ENCODE measurements around the gene GPATCH1. TPM values are rescaled to one million over a fixed set of nuclear protein-coding genes. Genes with fewer than 3 reads are reported as not detected.

GPATCH1 gene
- total and polyA plus RNA-seq, 2 of the 13 experiments (the other 11 are each of a cell fraction or from before 2014, with no cell fraction given) = 6.8 to 6.9 TPM

DNA sequence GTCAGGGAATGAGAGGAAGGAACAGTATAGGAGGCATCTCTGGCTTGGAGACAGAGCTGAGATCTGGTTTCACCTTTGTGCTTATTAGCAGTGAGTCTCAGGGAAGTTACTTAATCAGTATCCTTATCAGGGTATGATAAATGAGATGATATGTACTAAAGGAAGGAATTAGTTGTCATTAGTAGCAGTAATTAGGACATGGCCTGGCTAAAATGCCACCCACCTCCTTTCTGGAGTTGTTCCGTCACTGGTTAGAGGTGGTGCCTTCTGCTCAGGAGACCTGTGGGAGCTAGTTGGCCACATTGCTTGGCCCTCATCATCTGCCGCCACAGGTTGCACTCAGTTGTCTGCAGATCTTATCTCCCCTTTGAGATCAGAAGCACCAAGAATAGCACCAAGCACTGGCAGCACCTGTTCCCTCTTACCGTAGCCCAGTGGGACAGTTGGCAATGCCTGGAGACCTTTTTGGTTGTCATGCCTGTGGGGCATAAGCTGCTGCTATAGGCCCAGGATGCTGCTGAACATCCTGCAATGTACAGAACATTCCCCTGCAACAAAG lies 4.7 kb downstream of the GPATCH1 start (continued):
- TF ChIP-seq ZNF510 (CRISPR knock-in tag; IDR thresholded peaks at IDR 0.05; ENCODE audit: low read depth) (no peak), SP2 (CRISPR knock-in tag; IDR thresholded peaks at IDR 0.05) (no peak)

DNA sequence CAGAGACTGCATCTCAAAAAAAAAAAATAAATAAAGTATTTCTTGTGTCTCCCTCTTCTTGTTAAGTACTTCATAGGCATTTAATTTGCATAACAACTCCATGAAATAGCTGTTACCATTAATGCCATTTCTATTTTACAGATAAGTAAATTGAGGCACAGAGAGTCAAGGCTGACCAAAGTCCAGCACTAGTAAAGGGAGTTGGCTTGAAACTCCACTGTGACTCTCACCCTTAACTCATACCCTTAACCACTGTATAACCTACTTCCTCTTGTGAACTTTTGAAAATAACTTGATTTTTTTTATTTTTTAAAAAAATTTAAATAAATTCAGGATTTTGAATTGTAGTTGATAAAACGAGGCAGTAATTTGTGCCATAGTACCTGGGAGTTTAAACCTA lies 6.0 kb downstream of the GPATCH1 start:
- Histone ChIP-seq H3K79me2 (ENCODE audit: insufficient read depth, low read length) (peaks cover 7% of the 10 kb centered on the region), H3K9me3 (ENCODE audit: low read length) (no peaks in the 10 kb centered on the region), H3K27ac (ENCODE audit: extremely low read length, insufficient read depth, low read length) (no peak overlapping the region), H3K36me3 (replicated peaks in 1 of 2; ENCODE audit: control insufficient read depth in 1 of 2, insufficient read depth in 2 of 2, low read length in 2 of 2) (peaks cover 7 to 18% of the 10 kb centered on the region in 2 experiments; a peak in 4 of 5 replicates), H3K4me1 (ENCODE audit: insufficient read depth, low read length) (peaks cover 20% of the 10 kb centered on the region), H3K4me2 (ENCODE audit: low read depth, low read length) (no peak overlapping the region), H4K20me1 (ENCODE audit: insufficient read depth, low read length) (no peaks in the 10 kb centered on the region), H2AFZ (ENCODE audit: low read length) (no peak overlapping the region), H3K9ac (ENCODE audit: insufficient read depth, low read depth, low read length) (no peak overlapping the region), H3K27me3 (ENCODE audit: control insufficient read depth in 1 of 2, insufficient read depth in 2 of 2, low read length in 2 of 2) (no peaks in the 10 kb centered on the region), H3K4me3 (replicated peaks in 1 of 3; ENCODE audit: insufficient read depth in 1 of 3, low read depth in 2 of 3, low read length in 3 of 3) (no peak overlapping the region)
- intact Hi-C loops (cut with micrococcal nuclease; ENCODE audit: unreplicated experiment) = no loop called here
- DNase-seq (ENCODE audit: low spot score) = no peak
- ChIA-PET POLR2A (no interaction called here), CTCF (ENCODE audit: low intra/inter-chr PET ratio, low total read pairs) (no interaction called here)
- TF ChIP-seq MLLT10 (CRISPR knock-in tag; IDR thresholded peaks at IDR 0.05) (no peak), ETV5 (CRISPR knock-in tag; IDR thresholded peaks at IDR 0.05; ENCODE audit: borderline replicate concordance) (no peak), ZNF737 (CRISPR knock-in tag; IDR thresholded peaks at IDR 0.05; ENCODE audit: borderline replicate concordance) (no peak), ZNF652 (CRISPR knock-in tag; IDR thresholded peaks at IDR 0.05; ENCODE audit: borderline replicate concordance, low read depth) (no peak), HIVEP1 (CRISPR knock-in tag; IDR thresholded peaks at IDR 0.05) (no peak), FOSL1 (CRISPR knock-in tag; IDR thresholded peaks at IDR 0.05; ENCODE audit: borderline replicate concordance) (no peak), ZBTB8A (CRISPR knock-in tag; IDR thresholded peaks at IDR 0.05; ENCODE audit: borderline replicate concordance, low read depth) (no peak), ZNF879 (CRISPR knock-in tag; IDR thresholded peaks at IDR 0.05) (no peak), PAX8 (CRISPR knock-in tag; IDR thresholded peaks at IDR 0.05; ENCODE audit: borderline replicate concordance) (no peak), ZNF607 (CRISPR knock-in tag; IDR thresholded peaks at IDR 0.05; ENCODE audit: borderline replicate concordance) (no peak), ZNF431 (CRISPR knock-in tag; IDR thresholded peaks at IDR 0.05; ENCODE audit: borderline replicate concordance, low read depth) (no peak), ZFP36L2 (CRISPR knock-in tag; IDR thresholded peaks at IDR 0.05) (no peak), ZNF713 (CRISPR knock-in tag; IDR thresholded peaks at IDR 0.05) (no peak)
- TF ChIP-seq, protein P1, sequence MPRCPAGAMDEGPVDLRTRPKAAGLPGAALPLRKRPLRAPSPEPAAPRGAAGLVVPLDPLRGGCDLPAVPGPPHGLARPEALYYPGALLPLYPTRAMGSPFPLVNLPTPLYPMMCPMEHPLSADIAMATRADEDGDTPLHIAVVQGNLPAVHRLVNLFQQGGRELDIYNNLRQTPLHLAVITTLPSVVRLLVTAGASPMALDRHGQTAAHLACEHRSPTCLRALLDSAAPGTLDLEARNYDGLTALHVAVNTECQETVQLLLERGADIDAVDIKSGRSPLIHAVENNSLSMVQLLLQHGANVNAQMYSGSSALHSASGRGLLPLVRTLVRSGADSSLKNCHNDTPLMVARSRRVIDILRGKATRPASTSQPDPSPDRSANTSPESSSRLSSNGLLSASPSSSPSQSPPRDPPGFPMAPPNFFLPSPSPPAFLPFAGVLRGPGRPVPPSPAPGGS (CRISPR knock-in tag; IDR thresholded peaks at IDR 0.05) = no peak
- TF ChIP-seq, protein P2, sequence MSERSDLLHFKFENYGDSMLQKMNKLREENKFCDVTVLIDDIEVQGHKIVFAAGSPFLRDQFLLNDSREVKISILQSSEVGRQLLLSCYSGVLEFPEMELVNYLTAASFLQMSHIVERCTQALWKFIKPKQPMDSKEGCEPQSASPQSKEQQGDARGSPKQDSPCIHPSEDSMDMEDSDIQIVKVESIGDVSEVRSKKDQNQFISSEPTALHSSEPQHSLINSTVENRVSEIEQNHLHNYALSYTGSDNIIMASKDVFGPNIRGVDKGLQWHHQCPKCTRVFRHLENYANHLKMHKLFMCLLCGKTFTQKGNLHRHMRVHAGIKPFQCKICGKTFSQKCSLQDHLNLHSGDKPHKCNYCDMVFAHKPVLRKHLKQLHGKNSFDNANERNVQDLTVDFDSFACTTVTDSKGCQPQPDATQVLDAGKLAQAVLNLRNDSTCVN (CRISPR knock-in tag; IDR thresholded peaks at IDR 0.05; ENCODE audit: borderline replicate concordance) = no peak
- TF ChIP-seq, protein P3, sequence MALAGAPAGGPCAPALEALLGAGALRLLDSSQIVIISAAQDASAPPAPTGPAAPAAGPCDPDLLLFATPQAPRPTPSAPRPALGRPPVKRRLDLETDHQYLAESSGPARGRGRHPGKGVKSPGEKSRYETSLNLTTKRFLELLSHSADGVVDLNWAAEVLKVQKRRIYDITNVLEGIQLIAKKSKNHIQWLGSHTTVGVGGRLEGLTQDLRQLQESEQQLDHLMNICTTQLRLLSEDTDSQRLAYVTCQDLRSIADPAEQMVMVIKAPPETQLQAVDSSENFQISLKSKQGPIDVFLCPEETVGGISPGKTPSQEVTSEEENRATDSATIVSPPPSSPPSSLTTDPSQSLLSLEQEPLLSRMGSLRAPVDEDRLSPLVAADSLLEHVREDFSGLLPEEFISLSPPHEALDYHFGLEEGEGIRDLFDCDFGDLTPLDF (CRISPR knock-in tag; IDR thresholded peaks at IDR 0.05) = no peak
- TF ChIP-seq, protein P4, sequence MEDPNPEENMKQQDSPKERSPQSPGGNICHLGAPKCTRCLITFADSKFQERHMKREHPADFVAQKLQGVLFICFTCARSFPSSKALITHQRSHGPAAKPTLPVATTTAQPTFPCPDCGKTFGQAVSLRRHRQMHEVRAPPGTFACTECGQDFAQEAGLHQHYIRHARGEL (CRISPR knock-in tag; IDR thresholded peaks at IDR 0.05) = no peak
- FAIRE-seq = no peak
- BruUV-seq (replicated peaks) = no TSS peak
- ATAC-seq = no peak
- in situ Hi-C loops (cut with HindIII; ENCODE audit: extremely low pct_ligation_motif_present, low pct_unique_long_range_greater_than_20kb) = no loop called here
- 67% methylated on average over 1 of the region's 1 CpG for WGBS (ENCODE audit: low lambda C conversion rate)
